Smooth muscle cell (in vitro differentiated cells): ENCODE measurements around the gene GLIS1. TPM values are rescaled to one million over a fixed set of nuclear protein-coding genes. Genes with fewer than 3 reads are reported as not detected.

Source experiments
- DNase-seq: peaks from one replicate; lab custom pipeline; 2025; ENCODE audit not compliant: unreplicated experiment; lab: John Stamatoyannopoulos, UW
- H2AFZ ChIP-seq: fragments of 200-600 bp; sonication (generic); 2 replicates; pipeline ENCODE4 v1.6.0; 2016; ENCODE audit warnings: antibody characterized with exemption, low read depth, mild to moderate bottlenecking
- H3F3A ChIP-seq: fragments of 200-600 bp; sonication (generic); 2 replicates; pipeline ENCODE4 v1.6.0; 2017; ENCODE audit warnings: antibody characterized with exemption, low read depth
- H3K27ac ChIP-seq: fragments of 200-600 bp; sonication (generic); 2 replicates; pipeline ENCODE4 v1.5.1; 2016; ENCODE audit warnings: low read depth, mild to moderate bottlenecking
- H3K27me3 ChIP-seq: fragments of 200-600 bp; sonication (generic); 2 replicates; pipeline ENCODE4 v1.6.1; 2016; ENCODE audit warnings: low read depth, mild to moderate bottlenecking
- H3K36me3 ChIP-seq: fragments of 200-600 bp; sonication (generic); 2 replicates; pipeline ENCODE4 v1.5.1; 2016; ENCODE audit warnings: low read depth
- H3K4me1 ChIP-seq: fragments of 200-600 bp; sonication (generic); 2 replicates; pipeline ENCODE4 v1.5.1; 2016; ENCODE audit warnings: low read depth
- H3K4me2 ChIP-seq: fragments of 200-600 bp; sonication (generic); 2 replicates; pipeline ENCODE4 v1.6.0; 2016; ENCODE audit warnings: mild to moderate bottlenecking
- H3K4me3 ChIP-seq: fragments of 200-600 bp; sonication (generic); 2 replicates; pipeline ENCODE4 v1.5.1; 2016; ENCODE audit warnings: mild to moderate bottlenecking
- H3K79me2 ChIP-seq: fragments of 200-600 bp; sonication (generic); 2 replicates; pipeline ENCODE4 v1.6.0; 2016; ENCODE audit warnings: low read depth, mild to moderate bottlenecking
- H3K9ac ChIP-seq: fragments of 200-600 bp; sonication (generic); 2 replicates; pipeline ENCODE4 v1.6.0; 2016; ENCODE audit warnings: low read depth
- H3K9me3 ChIP-seq: fragments of 200-600 bp; sonication (generic); replicated peaks from 2 replicates; pipeline ENCODE4 v1.5.1; 2016; ENCODE audit warnings: low read depth
- H4K20me1 ChIP-seq: fragments of 200-600 bp; sonication (generic); 2 replicates; pipeline ENCODE4 v1.6.0; 2016; ENCODE audit warnings: low read depth
- WGBS: methylation state at CpG from one replicate; pipeline ENCODE4 v1.1.7; 2016; ENCODE audit warnings: low lambda C conversion rate; 5-methylcytosine and 5-hydroxymethylcytosine counted together
- polyA plus RNA-seq: library from polyadenylated mRNA; unstranded; fragments of >200 nt; fragmentation: Nextera tagmentation; extraction: Ambion mirVana; gene quantifications from 2 replicates; pipeline ENCODE4 v1.2.1, GENCODE V29; 2016
- total RNA-seq: library from RNA; depleted of rRNA; stranded (reverse); fragments of >200 nt; gene quantifications from 2 replicates; pipeline ENCODE4 v1.2.3, GENCODE V29; 2014
- TF ChIP-seq, protein P1 (sequence below): fragments of 200-600 bp; sonication (generic); IDR thresholded peaks from 2 replicates; pipeline ENCODE4 v1.5.1; 2017; ENCODE audit warnings: borderline replicate concordance, mild to moderate bottlenecking, antibody characterized with exemption; ENCODE audit not compliant: insufficient read depth, poor library complexity, severe bottlenecking

GLIS1 gene
- total and polyA plus RNA-seq, 2 experiments from 2014 or later: 0.36 to 4.9 TPM

DNA sequence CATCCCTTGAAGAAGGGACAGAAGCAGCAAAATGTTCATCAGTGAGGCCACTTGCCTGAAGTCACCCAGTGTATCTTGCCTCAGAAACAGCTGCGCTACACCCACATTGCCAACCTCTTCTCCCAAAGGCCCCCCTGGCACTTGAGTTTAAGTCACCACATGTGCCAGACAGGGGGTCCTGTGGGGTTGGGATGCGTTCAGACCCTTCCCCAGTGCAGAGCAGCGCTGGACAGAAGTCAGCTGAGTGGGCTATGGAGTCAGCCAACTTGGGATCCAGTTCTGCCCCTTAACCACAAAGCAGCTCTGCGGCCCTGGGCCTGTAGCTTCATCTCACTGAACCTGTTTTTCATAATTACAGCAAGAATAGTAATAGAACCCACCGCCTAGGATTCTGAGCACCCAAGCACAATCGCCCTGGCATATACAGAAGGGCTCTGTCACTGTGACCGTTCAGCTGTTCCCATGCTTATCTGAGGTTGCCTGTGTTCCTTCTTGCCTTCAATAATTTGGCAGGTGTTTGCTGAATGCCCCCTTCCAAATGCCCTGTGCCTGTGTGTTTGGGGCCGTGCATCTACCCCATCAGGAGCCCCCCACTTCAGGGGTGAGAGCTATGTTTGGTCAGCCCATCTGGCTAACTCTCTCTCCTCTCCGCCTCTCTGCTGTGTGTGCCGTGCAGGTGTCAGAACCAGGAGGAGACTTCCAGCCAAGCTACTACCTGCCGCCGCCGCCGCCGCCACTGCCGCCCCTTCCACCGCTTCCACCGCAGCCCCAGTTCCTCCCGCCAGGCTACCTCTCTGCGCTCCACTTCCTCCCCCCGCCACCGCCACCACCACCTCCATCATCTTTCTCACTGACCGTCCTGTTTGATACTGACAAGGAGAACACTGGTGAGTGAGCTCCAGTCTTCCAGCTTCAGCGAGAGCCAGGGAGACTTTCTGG is 274.7 kb downstream of the GLIS1 start:
- Histone ChIP-seq H2AFZ (no peak overlapping the region), H3K9ac (no peak overlapping the region), H3F3A (no peaks in the 10 kb centered on the region), H3K27ac (no peak overlapping the region), H3K79me2 (no peaks in the 10 kb centered on the region), H4K20me1 (no peaks in the 10 kb centered on the region), H3K36me3 (no peaks in the 10 kb centered on the region), H3K27me3 (no peaks in the 10 kb centered on the region), H3K4me2 (no peak overlapping the region), H3K4me3 (no peak overlapping the region), H3K9me3 (no peaks in the 10 kb centered on the region), H3K4me1 (peaks cover 5% of the 10 kb centered on the region)
- 92% methylated on average over 18 of the region's 24 CpGs for WGBS
- DNase-seq: no peak
- TF ChIP-seq, protein P1, sequence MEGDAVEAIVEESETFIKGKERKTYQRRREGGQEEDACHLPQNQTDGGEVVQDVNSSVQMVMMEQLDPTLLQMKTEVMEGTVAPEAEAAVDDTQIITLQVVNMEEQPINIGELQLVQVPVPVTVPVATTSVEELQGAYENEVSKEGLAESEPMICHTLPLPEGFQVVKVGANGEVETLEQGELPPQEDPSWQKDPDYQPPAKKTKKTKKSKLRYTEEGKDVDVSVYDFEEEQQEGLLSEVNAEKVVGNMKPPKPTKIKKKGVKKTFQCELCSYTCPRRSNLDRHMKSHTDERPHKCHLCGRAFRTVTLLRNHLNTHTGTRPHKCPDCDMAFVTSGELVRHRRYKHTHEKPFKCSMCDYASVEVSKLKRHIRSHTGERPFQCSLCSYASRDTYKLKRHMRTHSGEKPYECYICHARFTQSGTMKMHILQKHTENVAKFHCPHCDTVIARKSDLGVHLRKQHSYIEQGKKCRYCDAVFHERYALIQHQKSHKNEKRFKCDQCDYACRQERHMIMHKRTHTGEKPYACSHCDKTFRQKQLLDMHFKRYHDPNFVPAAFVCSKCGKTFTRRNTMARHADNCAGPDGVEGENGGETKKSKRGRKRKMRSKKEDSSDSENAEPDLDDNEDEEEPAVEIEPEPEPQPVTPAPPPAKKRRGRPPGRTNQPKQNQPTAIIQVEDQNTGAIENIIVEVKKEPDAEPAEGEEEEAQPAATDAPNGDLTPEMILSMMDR: no peak

DNA sequence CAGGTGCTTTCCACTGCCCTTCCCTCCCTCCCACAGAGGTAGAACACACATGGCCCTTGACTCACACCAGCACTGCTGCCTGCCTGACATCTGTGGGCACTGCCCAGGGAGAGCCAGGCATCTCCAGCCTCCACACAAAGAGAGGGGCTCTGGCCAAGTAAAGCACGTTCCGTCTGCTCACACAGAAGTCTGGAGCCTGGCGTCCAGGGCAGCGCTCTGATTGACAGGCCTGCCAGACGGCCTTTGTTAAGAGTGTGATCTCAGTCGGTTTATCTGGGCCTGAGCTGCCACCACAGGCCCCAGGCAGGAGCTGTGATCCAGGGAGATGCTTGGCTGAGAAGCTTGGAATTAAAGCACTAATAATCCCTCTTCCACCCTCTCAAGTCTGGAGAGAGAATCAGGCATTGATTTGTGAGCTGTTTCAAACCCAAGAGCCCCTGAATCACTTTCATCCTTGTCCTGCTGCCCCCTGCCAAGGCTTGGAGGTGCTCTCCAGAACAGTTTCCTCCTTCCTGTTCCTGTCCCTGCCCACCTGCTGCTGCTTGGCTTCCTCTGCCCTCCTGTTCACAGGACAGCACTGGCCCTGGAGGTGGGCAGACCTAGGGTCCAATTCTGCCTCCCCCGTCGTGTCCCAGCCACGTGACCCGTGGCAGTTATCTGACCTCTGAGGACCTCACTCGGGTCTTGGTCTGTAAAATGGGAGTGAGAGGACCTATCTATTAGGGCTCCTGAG is 276.0 kb downstream of the GLIS1 start:
- Histone ChIP-seq H3K9me3 (no peaks in the 10 kb centered on the region), H3K27me3 (no peaks in the 10 kb centered on the region)
- 56% methylated on average over 11 of the region's 11 CpGs for whole genome bisulfite sequencing

DNA sequence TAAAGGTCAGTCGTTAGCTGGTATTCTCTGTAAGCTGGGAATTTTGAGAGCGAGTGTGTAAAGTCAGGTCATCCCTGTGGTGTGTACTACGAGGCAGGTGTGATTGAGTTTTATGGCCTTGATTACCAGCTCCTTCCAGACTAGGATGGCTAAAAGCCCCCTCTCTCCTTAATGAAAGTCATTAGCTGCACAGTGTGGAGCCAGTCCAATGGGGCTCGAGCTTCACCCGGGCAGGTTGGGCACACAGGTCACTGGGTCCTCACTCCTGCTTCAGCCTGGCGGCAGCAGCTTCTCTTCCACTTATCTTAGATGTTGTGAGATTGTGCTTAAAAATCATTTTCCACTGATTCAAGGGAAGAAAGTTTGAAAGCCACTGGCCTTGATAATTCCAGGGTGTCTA is 276.8 kb downstream of the GLIS1 start:
- Histone ChIP-seq H3K4me3 (no peak overlapping the region), H3K4me1 (peaks cover 5% of the 10 kb centered on the region), H3K9me3 (no peaks in the 10 kb centered on the region), H3F3A (no peaks in the 10 kb centered on the region), H3K4me2 (no peak overlapping the region), H4K20me1 (no peaks in the 10 kb centered on the region), H3K36me3 (no peaks in the 10 kb centered on the region), H3K79me2 (no peaks in the 10 kb centered on the region), H2AFZ (no peak overlapping the region), H3K27me3 (no peaks in the 10 kb centered on the region), H3K27ac (no peak overlapping the region), H3K9ac (no peak overlapping the region)
- 91% methylated on average over 6 of the region's 6 CpGs for WGBS
- TF ChIP-seq, protein P1: no peak
- DNase-seq: no peak

More for the DNA sequence above, 276.0 kb downstream of the GLIS1 start:
- Histone ChIP-seq H2AFZ (no peak overlapping the region), H3K4me1 (peaks cover 5% of the 10 kb centered on the region), H3K9ac (no peak overlapping the region), H4K20me1 (no peaks in the 10 kb centered on the region), H3F3A (no peaks in the 10 kb centered on the region), H3K36me3 (no peaks in the 10 kb centered on the region), H3K27ac (no peak overlapping the region), H3K4me3 (no peak overlapping the region), H3K79me2 (no peaks in the 10 kb centered on the region), H3K4me2 (no peak overlapping the region)
- TF ChIP-seq, protein P1: no peak
- no peak for DNase-seq
